Keratinocyte (primary cell): Measurements from ENCODE around the gene ZNF587B.

ENCODE experiments used
- CTCF ChIP-seq, 3 experiments: IDR thresholded peaks in 1 of 3; conservative IDR thresholded peaks in 1 of 3; optimal IDR thresholded peaks in 1 of 3; 2 replicates in 2 of 3; 3 replicates in 1 of 3; pipeline versions ENCODE3 to v1.5.1; 2011; ENCODE audit warnings: low read length in 3 of 3, mild to moderate bottlenecking in 3 of 3, moderate library complexity in 2 of 3, control low read depth in 1 of 3, inconsistent platforms in 1 of 3; ENCODE audit not compliant: insufficient read depth in 2 of 3; ENCODE audit errors: extremely low read depth in 1 of 3
- EZH2 ChIP-seq: IDR thresholded peaks from one replicate; pipeline ENCODE4 v1.6.1; 2012; ENCODE audit warnings: inconsistent platforms, mild to moderate bottlenecking, low read length, moderate library complexity

- no peak for TF ChIP-seq EZH2
- TF ChIP-seq CTCF (optimal IDR thresholded peaks at IDR 0.05 in 1 of 3, IDR thresholded peaks at IDR 0.05 in 1 of 3, conservative IDR thresholded peaks at IDR 0.05 in 1 of 3; ENCODE audit: extremely low read depth in 1 of 3, insufficient read depth in 2 of 3, low read length in 3 of 3), result no peak
Measured at GRCh38 chr19:57817976-57818375, 12.1 kb upstream of the ZNF587B start.
